Mesenteric fat pad (tissue), 1 donor: ENCODE data around the gene CCNH. TPM values are rescaled to one million over a fixed set of nuclear protein-coding genes. Genes with fewer than 3 reads are reported as not detected.

ENCODE experiments used
- DNase-seq: peaks from one replicate; pipeline ENCODE4 v3.0.0-alpha.2; 2020; ENCODE audit warnings: low spot score
- long read RNA-seq: library from polyadenylated mRNA; unstranded; transcript quantifications from one replicate; pipeline ENCODE4 v2.0.0, GENCODE V29; 2020
- total RNA-seq: library from RNA; stranded (reverse); fragmentation: NEBNext Ultra II Directional; extraction: Animal tissue kit (Norgen Biotek cat#: 25700); gene quantifications from one replicate; pipeline ENCODE4 v1.2.1, GENCODE V29; 2021
- donor health status: DM: yes; HTN: yes; CAD: no.

CCNH gene
- 151 TPM for total RNA-seq
- long read RNA-seq, transcript CCNH-201 (9 exons, 1,378 nt) = major isoform, 260 of 340 reads
- long read RNA-seq, transcript CCNH-203 (9 exons, 1,497 nt) = minor isoform, 24 of 340 reads
- long read RNA-seq, partial matches to known transcripts = 8 of 340 reads
- long read RNA-seq, other reads (novel, unspliced or antisense) = 48 of 340 reads

DNA sequence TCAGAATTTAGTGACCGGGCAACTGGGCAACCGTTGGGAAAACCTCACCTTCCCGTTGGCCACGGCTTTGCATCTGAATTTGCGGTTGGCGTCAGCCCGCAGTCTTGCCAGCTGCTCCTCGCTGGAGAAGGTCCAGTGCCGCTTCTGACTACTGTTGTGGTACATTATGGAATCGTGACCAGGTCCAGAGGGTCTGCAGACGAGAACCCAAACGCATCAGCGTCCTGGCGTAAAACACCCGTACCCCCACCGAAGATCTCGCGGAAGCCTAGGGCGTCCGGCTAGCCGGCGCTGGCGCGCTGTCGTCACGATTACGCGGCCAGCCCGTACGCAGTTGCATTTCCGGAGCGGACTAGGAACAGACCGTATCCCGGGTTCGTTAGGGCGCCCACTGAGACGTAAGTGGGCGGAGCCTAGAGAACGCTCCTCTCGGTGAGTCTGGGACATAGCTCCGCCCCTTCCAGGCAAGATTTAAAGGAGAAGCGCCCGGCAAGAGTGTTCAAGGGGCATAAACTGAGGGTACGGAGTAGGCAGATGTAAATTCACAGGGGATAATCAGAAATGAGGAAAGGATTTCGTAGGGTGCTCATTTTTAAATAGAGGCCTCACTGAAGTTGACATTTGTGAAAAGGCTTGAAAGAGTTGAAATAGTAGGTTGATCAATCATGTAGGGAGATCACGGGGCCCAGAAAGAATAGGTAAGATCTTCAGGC is at the start of gene CCNH:
Gene CCNH, minus strand, starts transcription at position 301 of the 713 bp plus-strand sequence. Its CDS starts 136 bp downstream, at position 165.
- peak; percentile 99 for DNase-seq

DNA sequence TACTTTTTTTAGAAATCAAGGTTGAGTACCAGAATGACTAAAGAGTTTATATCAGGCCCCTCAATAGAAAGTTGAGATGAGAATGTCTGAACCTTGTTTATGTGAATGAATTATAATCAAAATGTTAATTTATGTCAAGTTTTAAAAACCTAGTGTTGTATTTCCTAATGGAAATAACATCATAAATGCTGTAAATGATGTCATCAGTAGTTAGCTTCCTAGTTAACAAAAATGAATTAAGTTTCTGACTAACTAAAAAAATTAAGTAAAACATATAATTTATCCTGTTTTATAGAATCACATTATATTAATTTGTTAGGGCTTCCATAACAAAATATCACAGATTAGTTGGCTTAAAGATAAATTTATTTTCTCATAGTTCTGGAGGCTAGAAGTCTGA is 45.0 kb upstream of the CCNH start:
- no peak for DNase-seq

DNA sequence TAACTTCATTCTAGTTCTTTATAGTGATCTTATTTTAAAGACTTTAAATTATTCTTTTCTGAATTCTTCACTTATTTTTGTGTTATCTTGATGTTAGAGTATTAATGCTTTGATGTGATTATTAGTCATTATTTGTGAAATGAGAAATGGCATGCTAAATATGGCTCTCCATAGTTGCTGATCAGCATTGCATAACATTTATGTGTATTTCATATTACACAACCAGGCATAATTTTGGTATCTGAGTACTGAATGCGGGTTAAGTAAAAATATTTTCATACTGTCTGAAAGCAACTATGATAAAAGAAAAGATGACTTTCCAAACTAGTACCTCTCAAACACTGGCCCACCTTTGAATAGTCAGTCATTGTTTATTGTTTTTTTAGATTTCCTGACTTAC is 41.1 kb upstream of the CCNH start:
- no peak for DNase-seq

DNA sequence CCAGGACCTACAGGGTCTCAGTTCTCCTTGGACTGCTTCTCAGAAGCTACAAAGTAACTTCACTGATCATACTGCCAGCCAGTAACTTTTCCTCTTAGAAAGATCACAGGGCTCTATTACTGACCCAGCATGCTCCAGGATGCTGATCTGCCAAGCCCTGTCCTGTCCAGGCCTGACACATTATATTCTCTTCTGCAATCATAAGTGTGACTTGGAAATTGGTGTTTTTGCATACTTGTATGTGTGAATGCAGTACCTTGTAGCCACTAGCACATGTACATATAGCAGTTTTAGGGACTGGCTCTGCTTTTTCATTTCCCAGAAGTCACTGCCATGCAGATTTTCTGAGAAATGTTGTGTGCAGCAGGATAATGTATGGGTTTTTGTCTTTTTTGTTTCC is 40.1 kb upstream of the CCNH start:
- no peak for DNase-seq

DNA sequence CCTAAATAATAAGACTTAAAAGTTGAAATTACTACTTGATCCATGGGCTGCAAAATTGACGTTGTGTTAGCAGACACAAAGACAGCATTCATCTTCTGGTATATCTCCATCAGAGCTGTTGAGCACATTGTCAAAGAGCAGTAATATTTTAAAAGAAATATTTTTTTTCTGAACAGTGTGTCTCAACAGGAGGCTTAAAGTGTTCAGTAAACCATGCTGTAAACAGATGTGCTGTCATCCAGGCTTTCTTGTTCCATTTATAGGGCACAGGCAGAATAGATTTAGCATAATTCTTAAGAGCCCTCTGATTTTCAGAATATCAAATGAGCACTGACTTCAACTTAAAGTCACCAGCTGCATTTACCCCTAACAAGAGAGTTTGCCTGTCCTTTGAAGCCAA is 29.7 kb upstream of the CCNH start:
- DNase-seq = no peak

DNA sequence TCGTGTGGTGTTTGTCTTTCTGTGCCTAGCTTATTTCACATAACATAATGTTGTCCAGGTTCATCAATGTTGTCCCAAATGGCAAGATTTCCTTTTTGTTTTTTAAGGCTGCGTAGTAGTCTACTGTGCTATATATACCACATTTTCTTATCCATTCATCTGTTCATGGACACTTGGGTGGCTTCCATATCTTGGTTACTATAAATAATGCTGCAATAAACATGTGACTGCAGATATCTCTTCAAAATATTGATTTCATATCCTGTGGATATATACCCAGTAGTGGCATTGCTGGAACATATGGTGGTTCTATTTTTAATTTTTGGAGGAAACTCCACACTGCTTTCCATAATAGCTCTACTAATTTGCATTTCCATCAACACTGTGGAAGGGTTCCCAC is 25.5 kb upstream of the CCNH start:
- DNase-seq = no peak

DNA sequence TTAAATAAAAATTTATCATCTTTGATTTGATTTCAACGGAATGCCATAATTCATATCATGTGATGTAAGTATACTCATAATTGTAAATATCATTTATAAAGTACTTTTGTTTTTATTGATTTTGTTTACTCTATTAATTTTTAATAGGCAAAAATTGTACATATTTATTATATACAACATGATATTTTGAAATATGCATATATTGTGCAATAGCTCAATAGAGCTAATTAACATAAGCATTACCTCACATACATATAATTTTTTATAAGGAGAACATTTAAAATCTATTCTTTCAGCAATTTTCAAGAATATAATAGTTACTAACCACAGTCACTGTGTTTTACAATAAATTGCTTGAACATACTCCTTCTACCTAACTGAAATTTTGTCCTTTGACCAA is 25.0 kb upstream of the CCNH start:
- DNase-seq = no peak

DNA sequence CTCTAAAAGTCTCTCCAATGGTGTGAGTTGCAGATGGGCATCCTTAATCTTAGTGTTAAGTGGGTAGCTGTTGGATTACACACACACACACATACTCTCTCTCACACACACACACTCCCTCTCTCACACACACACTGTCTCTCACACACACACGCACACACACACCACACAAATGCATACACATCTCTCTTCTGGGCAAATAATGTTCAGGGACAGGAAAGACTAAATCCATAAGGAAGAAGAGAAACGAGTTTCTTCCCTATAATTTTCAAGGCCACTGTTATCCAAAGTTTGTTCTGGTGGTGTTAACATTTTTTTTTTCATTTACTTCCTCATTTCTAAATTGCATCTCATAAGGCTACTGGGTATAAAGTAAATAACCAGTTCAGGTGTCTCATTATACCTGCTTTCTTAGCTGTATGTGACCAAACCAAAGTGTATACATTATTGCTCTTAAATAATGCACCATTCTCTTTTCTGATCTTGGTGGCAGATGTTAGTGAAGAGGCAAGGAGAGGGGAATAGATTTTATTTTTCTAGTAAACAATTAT is 22.5 kb upstream of the CCNH start:
- no peak for DNase-seq

DNA sequence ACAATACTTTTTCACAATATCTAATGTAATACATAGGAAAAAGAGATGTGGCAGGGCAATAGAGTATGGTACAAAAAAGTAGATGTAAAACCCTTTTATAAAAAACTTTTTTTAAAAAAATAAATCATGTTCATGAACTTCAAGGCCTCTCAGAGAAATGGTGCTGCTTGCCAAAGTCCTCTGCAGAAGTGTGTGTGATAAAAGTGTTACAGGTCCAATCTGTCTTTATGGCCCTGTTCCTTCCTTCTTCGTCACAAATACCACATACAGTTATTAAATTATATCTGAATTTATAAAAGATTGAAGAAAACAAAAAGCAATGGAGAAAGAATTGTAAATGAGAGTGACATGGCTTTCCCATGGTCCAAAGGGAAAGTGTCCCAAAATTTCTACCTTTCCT is 21.7 kb upstream of the CCNH start:
- DNase-seq = no peak

DNA sequence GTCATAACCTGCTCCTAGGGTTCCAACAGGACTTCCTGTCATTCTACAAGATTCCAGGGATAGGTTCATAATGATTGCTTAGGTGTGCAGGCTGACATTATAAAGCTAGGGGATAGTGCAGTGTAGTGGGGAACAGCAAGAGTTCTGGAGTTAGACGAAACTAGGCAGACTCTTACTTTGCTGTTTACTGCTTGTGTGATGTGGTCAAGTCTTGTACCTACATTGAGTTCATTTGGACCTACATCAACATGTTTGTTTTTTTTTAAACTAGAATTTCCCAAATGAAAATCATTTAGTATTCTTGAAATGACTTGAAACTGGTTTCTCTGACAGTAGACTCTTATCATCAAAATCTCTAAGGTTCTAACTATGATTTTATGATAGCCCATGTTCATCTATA is 21.2 kb upstream of the CCNH start:
- DNase-seq = no peak

DNA sequence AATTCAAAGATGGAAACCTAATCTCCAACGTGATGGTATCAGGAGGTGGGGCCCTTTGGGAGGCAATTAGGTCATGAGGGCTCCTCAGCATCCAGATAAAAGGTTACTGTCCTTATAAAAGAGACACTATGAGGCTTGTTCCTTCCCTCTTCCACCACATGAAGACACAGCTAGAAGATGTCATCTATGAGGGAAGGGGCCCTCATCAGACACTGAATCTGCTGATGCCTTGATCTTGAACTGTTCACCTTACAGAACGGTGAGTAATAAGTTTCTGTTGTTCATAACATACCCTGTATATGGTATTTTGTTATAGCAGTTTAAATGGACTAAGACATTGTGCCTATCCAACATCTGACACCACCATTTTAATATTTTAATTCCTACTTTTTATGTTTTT is 19.7 kb upstream of the CCNH start:
- DNase-seq = no peak

DNA sequence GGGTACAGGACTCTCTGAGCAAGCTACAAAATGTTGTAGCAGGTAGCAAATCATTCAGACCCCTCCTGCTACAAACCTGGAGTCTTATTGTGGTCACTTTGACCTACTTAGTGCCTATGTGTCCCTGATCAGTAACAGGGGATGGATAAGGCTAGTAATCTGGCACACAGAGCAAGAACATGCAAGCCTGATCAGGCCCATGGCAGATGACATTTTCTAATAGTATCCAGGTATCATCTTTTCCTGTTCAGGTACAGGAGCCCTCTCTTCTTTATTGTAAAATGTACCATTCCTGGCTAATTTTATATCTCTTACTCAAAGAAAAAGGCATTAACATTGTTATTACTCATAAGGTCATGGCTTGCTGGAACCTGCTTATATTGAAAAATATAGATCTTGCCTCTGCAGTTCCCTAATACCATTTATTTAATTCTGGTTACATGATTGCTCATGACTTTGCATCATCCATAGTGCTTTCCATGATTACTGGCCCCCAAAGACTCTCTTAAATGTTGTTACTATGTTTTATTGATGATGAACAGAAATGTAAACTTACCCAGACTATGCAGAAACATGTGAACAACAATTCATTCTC is 18.2 kb upstream of the CCNH start:
- DNase-seq = no peak

DNA sequence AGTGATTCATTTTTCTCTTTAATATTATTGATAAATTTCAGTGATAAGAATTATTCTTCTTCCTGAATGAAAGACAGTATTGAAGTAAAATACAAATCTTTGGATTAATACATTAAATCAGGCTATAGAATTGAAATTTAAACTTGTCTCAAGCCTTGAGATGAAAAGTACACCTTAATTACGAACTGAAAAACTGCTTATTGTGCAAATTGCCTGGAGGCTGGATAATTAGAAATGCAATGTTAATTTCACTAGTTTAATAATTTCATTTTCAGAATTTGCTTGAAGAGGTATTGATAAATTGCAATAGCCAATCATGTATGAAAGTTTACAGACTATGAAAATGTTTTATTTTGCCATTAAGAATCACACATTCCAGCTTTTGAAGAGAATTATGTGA is 11.0 kb upstream of the CCNH start:
- no peak for DNase-seq

DNA sequence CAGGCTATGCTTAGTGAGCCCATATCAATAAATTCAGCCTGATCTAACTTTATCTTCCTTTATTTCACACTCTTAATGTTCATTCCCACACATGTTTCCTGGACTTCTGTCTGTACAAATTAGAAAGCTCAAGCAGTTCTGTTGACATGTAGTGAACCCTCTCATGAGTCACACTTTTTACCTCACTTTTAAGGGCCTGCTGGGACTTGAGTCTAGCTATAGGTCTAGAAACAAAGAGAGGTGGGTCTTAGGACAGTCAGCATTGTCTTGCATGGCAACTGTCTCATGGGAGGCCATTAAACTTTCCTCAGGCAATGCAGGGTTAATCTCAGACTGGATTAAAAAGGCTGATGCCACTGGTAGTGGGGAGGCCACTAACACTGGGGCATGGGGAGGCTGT is 8.6 kb upstream of the CCNH start:
- DNase-seq = no peak

DNA sequence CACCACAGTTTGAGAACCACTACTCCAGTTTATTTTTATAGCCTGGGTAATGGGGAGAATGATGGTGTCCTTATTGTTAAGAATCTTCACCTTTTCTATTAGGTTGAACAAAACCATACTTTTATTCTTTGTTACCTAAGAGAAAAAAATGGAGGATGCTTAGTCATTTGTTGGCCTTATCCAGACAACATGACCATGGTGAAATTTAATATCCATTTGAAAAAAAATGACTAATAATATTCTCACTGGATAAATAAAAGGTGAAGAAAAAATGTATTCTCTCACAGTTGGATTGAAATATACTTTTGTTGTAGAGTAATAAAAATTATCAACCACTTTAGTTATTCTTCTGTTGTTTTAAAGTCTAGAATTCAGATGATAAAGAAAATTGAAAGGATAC is 5.8 kb upstream of the CCNH start:
- no peak for DNase-seq

DNA sequence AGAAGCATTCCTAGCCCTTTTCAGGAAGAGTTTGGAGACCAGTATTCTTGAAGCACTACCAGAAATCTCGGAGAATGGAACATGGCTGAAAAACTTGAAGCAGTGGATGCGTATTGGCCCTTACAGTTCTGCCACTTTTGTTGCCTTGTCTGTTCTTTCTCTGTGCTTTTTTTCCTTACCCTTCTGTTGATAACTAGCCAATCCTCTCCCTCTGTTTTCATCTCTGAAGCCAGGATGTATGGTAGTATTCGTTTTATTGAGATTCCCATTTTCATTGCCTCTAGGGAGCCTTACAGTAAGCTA is 564 bp upstream of the CCNH start:
- DNase-seq = no peak

DNA sequence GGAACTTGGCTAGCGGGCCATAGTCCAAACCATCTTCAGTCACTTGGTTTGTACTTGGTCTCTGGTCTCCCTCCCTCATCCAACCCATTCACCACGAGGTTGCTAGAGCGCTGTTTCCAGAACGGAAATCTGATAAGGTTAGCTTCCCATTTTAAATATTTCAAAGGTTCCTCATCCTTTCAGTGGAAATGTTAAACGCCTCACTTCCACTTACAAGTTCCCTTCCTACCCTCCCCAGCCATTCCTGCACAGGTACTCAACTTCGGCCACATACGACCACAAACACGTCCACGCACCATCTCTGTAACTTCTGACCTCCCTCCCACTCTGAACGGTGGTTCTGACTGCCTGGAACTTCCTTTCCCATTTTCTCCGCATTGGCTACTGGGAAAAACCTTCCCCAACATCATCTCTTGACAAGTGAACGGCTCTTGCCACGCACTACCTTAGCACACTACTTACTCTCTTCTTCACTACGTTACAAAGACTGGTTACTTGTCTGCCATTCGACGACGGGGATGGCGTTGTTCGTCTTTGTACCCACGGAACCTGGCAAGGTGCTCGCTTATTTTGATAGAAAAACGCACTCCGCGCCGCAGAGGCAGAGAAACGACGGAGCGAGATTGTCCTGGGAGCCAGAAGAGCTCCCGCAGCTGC is 629 bp downstream of the CCNH start:
- no peak for DNase-seq

DNA sequence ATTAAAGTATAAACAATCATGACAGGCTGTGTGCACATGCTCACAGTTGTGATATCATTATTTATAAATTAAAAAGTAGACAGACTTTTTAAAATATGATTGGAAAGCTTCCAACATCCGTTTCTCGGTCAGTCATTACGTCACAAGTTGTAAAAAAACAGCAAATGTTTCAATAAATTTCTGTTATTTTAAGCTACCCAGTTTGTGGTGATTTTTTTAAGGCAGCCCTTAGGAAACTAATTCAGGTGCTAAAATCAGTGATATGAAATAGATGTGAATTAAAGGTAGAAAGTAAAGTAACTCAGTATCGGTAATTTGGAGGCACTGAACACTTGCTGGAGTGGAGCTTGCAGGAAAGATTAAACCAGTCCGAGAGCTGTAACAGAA is 1.2 kb downstream of the CCNH start:
- DNase-seq = no peak

DNA sequence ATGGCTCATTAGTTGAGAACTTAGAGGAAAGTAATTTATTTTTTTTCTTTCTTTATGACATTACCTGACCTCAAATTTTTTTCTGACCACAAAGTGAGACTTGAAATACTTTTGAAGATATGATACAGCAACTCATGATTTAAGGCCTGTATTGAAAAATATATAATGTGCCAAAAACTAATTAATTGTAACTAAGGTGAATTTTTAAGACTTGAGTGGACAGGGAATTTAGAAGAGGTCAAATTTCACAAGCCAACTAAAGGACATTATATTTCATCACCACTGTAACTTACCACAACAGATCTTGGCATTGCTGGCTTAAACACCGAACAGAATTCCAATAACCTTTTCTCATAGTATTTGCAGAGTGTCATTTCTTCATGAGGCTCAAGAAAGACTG is 1.8 kb downstream of the CCNH start:
- DNase-seq = no peak

DNA sequence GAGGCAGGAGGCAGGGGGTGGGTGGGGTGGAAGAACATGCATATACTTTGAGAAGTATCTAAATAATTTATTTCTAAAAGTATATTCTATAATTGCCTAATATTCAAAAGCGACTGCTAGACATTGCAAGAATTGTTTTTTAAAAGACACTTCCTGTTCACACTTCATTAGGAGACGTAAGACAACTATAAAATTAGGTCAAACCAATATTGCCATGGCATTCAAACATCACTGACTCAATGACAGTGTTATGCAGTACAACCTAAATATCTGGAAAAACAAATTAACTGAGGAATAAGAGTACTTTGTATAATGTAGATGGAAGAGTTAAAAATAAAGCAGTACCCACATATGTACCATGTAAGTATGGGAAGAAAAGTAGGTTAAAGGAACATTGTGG is 4.5 kb downstream of the CCNH start:
- no peak for DNase-seq

DNA sequence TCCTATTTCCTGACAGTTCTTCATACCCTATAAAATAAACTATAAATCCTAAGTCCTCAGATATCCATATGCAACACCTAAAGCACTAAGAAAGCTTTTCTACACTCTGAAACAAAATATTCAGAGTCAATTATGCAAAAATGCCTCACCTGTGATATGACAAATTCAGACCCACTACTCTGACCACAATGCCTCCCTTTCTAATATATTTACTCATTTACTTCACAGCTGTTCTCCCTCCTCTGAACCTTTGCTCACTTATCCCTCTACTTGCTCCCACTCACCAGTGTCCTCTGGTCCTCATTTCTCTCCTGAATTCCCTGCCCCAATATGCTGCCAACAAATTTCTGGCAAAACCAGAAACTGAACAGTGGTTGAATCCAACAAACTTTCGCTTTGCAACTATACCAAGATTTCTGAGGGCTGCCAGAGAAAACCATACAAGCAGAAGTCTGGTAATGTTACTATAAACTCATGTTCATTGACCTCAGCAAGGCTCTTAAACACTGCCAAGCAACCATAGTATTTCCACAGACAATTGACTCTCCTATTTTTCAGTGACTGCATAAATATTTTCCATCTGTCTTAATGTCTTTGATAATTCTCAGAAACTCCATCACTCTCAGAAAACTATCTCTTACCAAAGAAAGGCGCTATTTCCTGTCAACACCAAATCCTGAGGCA is 7.1 kb downstream of the CCNH start:
- DNase-seq = no peak

DNA sequence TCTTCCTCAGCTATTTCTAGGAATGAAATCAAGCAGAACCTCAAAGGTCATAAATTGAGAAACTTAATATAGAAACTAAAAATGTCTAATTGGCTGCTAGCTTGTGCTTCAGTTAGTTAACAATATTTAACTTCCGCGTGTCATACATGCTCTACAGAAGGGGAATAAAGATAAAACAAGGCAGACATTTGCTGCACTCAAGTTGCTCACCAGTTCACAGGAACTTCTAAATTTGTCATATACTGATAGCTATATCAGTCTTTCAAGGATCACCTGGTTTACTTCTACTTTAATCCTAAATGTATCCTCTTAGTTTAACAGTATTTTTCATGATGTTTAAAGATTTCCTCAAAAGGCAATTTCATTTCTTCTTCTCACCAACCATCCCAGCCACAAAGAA is 8.4 kb downstream of the CCNH start:
- no peak for DNase-seq
